ENCODE results near the gene EYA3. TPM values are rescaled to one million over a fixed set of nuclear protein-coding genes. Genes with fewer than 3 reads are reported as not detected.

EYA3 gene
- total RNA-seq, 2 experiments from 2014 or later = 27.8 to 30.7 TPM

DNA sequence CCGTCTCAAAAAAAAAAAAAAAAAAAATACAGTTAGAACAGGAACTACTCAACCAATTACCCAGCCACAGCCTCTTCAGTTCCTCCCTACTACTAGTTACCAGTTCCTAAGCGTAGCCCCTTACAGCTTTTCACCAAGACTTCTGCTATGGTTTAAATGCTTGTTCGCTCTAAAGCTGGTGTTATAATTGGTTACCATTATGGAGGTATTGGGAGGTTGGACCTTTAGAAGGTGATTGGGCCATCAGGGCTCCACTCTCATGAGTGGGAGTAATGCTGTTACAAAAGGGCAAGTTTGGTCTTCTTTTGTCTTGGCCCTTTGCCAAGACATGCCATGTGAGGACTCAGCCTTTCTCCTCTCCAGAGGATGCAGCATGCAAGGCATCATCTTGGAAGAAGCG lies 156.7 kb downstream of the EYA3 start:
- no peak overlapping the region for H3K27ac Mint-ChIP-seq
- peaks cover 36% of the 10 kb centered on the region for H3K4me1 Mint-ChIP-seq
- POLR2A ChIA-PET = no interaction called here
- no peak overlapping the region for H3K4me3 Mint-ChIP-seq
- peaks cover 3% of the 10 kb centered on the region for H3K9me3 Mint-ChIP-seq
- DNase-seq = no peak
- H3K36me3 Mint-ChIP-seq (ENCODE audit: low read depth) = no peaks in the 10 kb centered on the region
- peaks cover 13% of the 10 kb centered on the region for H3K27me3 Mint-ChIP-seq
- CTCF ChIA-PET = interaction anchor here (0.6 to 1.4 kb wide), 5 partner anchors 9 to 264 kb away, joined by 3 to 6 read pairs (median 4); no protein-coding TSS in a partner anchor

DNA sequence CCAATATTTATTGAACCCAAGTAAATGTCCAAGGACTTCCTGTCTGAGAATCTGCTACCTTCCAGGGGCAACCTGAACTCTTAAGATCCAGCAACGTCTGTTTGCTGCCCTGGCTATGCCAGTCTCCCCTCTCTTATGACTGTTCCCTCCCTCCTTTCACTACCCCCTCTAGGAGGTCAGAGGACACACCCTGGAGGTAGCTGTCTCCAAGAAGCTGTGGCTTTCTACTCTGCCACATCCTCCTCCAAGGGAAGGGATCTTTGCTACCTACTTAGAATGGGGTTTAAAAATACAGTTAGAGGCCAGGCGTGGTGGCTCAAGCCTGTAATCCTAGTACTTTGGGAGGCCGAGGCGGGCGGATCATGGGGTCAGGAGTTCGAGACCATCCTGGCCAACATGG lies 157.2 kb downstream of the EYA3 start:
- Mint-ChIP-seq H3K9me3 (peaks cover 3% of the 10 kb centered on the region), H3K27ac (peak overlapping the region; percentile 42), H3K36me3 (ENCODE audit: low read depth) (no peaks in the 10 kb centered on the region), H3K27me3 (peaks cover 13% of the 10 kb centered on the region), H3K4me3 (peak overlapping the region; percentile 22), H3K4me1 (peaks cover 36% of the 10 kb centered on the region)
- POLR2A ChIA-PET = no interaction called here
- CTCF ChIA-PET = interaction anchor here (0.6 to 1.9 kb wide), 6 partner anchors 10 to 45 kb away, joined by 3 to 6 read pairs (median 4); no protein-coding TSS in a partner anchor
- no peak for DNase-seq

DNA sequence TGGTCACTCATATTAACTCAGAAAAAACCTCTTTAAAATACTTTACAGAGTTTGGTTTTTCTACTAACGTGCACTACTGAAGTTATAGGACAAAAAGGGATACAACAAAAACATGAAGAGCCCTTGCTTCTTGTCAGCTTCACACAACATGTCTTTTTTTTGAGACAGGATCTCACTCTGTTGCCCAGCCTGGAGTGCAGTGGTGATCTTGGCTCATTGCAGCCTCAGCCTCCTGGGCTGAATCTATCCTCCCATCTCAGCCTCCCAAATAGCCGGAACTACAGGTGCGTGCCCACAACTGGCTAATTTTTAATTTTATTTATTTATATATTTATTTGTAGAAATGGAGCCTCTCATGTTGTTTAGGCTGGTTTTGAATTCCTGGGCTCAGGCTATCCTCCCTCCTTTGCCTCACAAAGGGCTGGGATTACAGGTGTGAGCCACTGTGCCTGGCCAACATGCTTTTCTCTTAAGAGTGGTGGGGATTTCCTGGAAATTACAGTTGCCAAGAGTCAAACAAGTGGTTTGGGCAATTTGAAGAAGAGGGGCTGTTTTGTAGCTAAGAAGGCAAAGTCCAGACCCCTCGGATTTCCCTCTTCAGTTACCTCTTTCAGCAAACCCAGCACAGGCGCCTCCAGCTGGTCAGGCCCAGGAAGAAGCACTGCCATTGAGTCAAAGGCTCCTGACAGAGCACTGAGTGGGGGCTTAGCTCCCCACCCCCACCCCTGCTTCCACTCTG lies 160.0 kb downstream of the EYA3 start:
- peaks cover 9% of the 10 kb centered on the region for H3K27me3 Mint-ChIP-seq
- H3K9me3 Mint-ChIP-seq = peaks cover 3% of the 10 kb centered on the region
- H3K4me3 Mint-ChIP-seq = no peak overlapping the region
- no peak for DNase-seq
- H3K27ac Mint-ChIP-seq = no peak overlapping the region
- ChIA-PET POLR2A (no interaction called here), CTCF (interaction anchor here (0.5 to 1.1 kb wide), 5 partner anchors 16 to 241 kb away, joined by 3 to 4 read pairs (median 3); no protein-coding TSS in a partner anchor)
- peaks cover 23% of the 10 kb centered on the region for H3K4me1 Mint-ChIP-seq
- H3K36me3 Mint-ChIP-seq (ENCODE audit: low read depth) = no peaks in the 10 kb centered on the region

DNA sequence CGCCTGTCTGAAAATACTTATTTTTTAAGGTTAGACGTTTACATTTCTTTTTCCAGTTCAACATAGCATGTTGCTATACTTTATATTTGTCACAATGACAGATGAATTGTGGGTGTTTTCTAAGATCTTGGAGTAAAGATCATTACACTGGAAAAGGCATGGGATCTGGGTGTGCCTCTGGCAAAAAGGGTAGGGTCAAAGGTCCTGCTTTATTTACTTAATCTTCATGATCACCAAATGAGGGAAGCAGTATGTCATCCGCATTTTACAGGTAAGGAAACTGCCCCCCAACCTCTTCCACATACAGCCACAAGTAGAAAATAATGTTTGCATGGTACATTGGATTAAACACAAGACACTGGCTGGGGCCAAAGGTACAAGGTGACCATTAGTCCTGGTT lies 166.1 kb downstream of the EYA3 start:
- no peak for DNase-seq
- H3K9me3 Mint-ChIP-seq = no peaks in the 10 kb centered on the region
- ChIA-PET CTCF (no interaction called here), POLR2A (no interaction called here)
- no peaks in the 10 kb centered on the region for H3K4me1 Mint-ChIP-seq
- no peak overlapping the region for H3K27ac Mint-ChIP-seq
- no peak overlapping the region for H3K4me3 Mint-ChIP-seq
- no peaks in the 10 kb centered on the region for H3K36me3 Mint-ChIP-seq (ENCODE audit: low read depth)
- H3K27me3 Mint-ChIP-seq = peaks cover 27% of the 10 kb centered on the region

Other genes starting within 250 kb of the EYA3 start
- gene THEMIS2, start 216.1 kb downstream of the EYA3 start, total RNA-seq = 10 to 100 TPM; 24.3 to 31.1 TPM
- 10 to 100 TPM; 62.7 to 63.8 TPM for gene RPA2, start 174.0 kb downstream of the EYA3 start, total RNA-seq
- under 1 TPM; 0.20 to 0.21 TPM for gene SMPDL3B, start 153.6 kb downstream of the EYA3 start, total RNA-seq
- 1 to 10 TPM; 7.6 to 7.8 TPM for gene XKR8, start 128.6 kb downstream of the EYA3 start, total RNA-seq
- gene PTAFR, start 88.1 kb upstream of the EYA3 start, total RNA-seq = under 1 TPM; 0.20 to 0.56 TPM
- gene DNAJC8, start 144.4 kb upstream of the EYA3 start, total RNA-seq = 100 to 1,000 TPM; 110 to 128 TPM
- gene ATP5IF1, start 147.5 kb upstream of the EYA3 start, total RNA-seq = 100 to 1,000 TPM; 172 to 189 TPM
- gene SESN2, start 170.9 kb upstream of the EYA3 start, total RNA-seq = 10 to 100 TPM; 11.7 to 11.8 TPM
- 10 to 100 TPM; 22.7 to 23.7 TPM for gene MED18, start 240.4 kb upstream of the EYA3 start, total RNA-seq

All from activated CD4-positive, alpha-beta T cell treated with anti-CD3 and anti-CD28 coated beads, Interleukin-2, amount 10 ng/mL, durations not matched to agents 7 days and 5 days (primary cell).